Transverse colon (tissue), 4 donors: ENCODE data around the gene GAS2L2. TPM values are rescaled to one million over a fixed set of nuclear protein-coding genes. Genes with fewer than 3 reads are reported as not detected.

ENCODE experiments used
- DNase-seq: peaks from one replicate; pipeline ENCODE4 v3.0.0-alpha.2; 2019
- H3K27ac ChIP-seq, 4 donors: fragments of 200-600 bp; sonication (generic); 2 replicates each; pipeline ENCODE4 v1.5.1; 2016 to 2018; ENCODE audit warnings: inconsistent platforms in 4 of 4
- H3K27me3 ChIP-seq: fragments of 200-600 bp; sonication (generic); 2 replicates; pipeline ENCODE4 v1.5.1; 2017; ENCODE audit warnings: inconsistent platforms
- H3K36me3 ChIP-seq, 4 donors: fragments of 200-600 bp; sonication (generic); 2 replicates each; pipeline ENCODE4 v1.5.1; 2017 to 2019; ENCODE audit warnings: inconsistent platforms in 4 of 4
- H3K4me1 ChIP-seq, 4 donors: fragments of 200-600 bp; sonication (generic); 2 replicates each; pipeline ENCODE4 v1.5.1; 2017 to 2020; ENCODE audit warnings: inconsistent platforms in 4 of 4
- H3K4me3 ChIP-seq, 4 donors: fragments of 200-600 bp; sonication (generic); 1 replicate in 1 of 4; 2 replicates in 3 of 4; pipeline versions ENCODE4 v1.5.1 to v1.6.1; 2017 to 2019; ENCODE audit warnings: inconsistent platforms in 4 of 4
- H3K9me3 ChIP-seq, 2 donors: fragments of 200-600 bp; sonication (generic); 2 replicates each; pipeline ENCODE4 v1.5.1; 2017 to 2019; ENCODE audit warnings: inconsistent platforms in 2 of 2
- CTCF ChIP-seq, 5 experiments: fragments of 200-600 bp in 3 of 5; fragments of 450-650 bp in 2 of 5; sonication (generic) in 3 of 5; IDR thresholded peaks; 1 replicate in 2 of 5; 2 replicates in 3 of 5; pipeline ENCODE4 v1.5.1; 2016 to 2017; ENCODE audit warnings: antibody characterized with exemption in 5 of 5, inconsistent platforms in 3 of 5, mild to moderate bottlenecking in 2 of 5, moderate library complexity in 1 of 5
- EP300 ChIP-seq: sonication (generic); formaldehyde crosslinking; IDR thresholded peaks from one replicate; pipeline ENCODE4 v1.6.1; 2017; ENCODE audit warnings: antibody characterized with exemption, low read depth
- POLR2A ChIP-seq: fragments of 450-650 bp; IDR thresholded peaks from one replicate; pipeline ENCODE4 v1.6.1; 2016; ENCODE audit warnings: antibody characterized with exemption, mild to moderate bottlenecking, moderate library complexity
- POLR2AphosphoS5 ChIP-seq, 3 donors: sonication (generic); formaldehyde crosslinking; IDR thresholded peaks; one replicate each; pipeline ENCODE4 v1.6.1; 2016; ENCODE audit warnings: antibody characterized with exemption in 3 of 3
- WGBS, 2 donors: methylation state at CpG; one replicate each; pipeline ENCODE4 v1.1.5; 2018; ENCODE audit warnings: low coverage in 1 of 2; 5-methylcytosine and 5-hydroxymethylcytosine counted together
- in situ Hi-C, 4 donors: fragments of 200-750 bp; cut with MboI; loops; one replicate each; pipeline versions ENCODE4 v1.15.0 to v1.15.1; 2017; ENCODE audit warnings: low sequenced_read_pairs in 3 of 4, low pct_ligation_motif_present in 1 of 4, low pct_unique_long_range_greater_than_20kb in 1 of 4
- intact Hi-C: fragments of 100-400 bp; cut with DNase I; formaldehyde crosslinking; loops from one replicate; pipeline ENCODE4 v1.15.1; 2023; ENCODE audit warnings: low total_unique reads
- total RNA-seq, 4 donors: library from RNA; depleted of rRNA; stranded (reverse); fragments of >200 nt; gene quantifications; one replicate each; pipeline ENCODE4 v1.1.0, GENCODE V29; 2016

The GAS2L2 gene
- total RNA-seq, 4 donors from 2014 or later, result not detected

- Histone ChIP-seq H3K36me3 (no peaks in the 10 kb centered on the region), H3K27me3 (no peaks in the 10 kb centered on the region), H3K4me1 (peaks cover 9 to 23% (median 19%) of the 10 kb centered on the region in 4 donors), H3K9me3 (no peaks in the 10 kb centered on the region), H3K4me3 (no peak overlapping the region), H3K27ac (no peak overlapping the region)
- in situ Hi-C loops (loop anchor here in 3 of 4 donors (5.0 to 10.0 kb wide), 2 partner anchors 36 to 48 kb away; no protein-coding TSS in a partner anchor), intact Hi-C loops (no loop called here)
- no peak for DNase-seq
- no peak for TF ChIP-seq POLR2A
- TF ChIP-seq CTCF (IDR thresholded peaks at IDR 0.05), result no peak
- 95% methylated on average over 23 of the region's 24 CpGs; no CpG with 5 or more reads in 1 of the 2 donors for WGBS, 2 donors
Observed at GRCh38 chr17:35766489-35766877, 13.4 kb upstream of the GAS2L2 start.

- Histone ChIP-seq H3K36me3 (no peaks in the 10 kb centered on the region), H3K9me3 (no peaks in the 10 kb centered on the region), H3K27me3 (no peaks in the 10 kb centered on the region), H3K4me3 (no peak overlapping the region), H3K4me1 (peaks cover 9 to 23% (median 19%) of the 10 kb centered on the region in 4 donors), H3K27ac (no peak overlapping the region)
- in situ Hi-C loops (loop anchor here in 3 of 4 donors (5.0 to 10.0 kb wide), 2 partner anchors 36 to 49 kb away; no protein-coding TSS in a partner anchor), intact Hi-C loops (no loop called here)
- 60 to 73% methylated on average over 3 to 8 of the region's 8 CpGs for WGBS, 2 donors
- no peak for TF ChIP-seq CTCF (IDR thresholded peaks at IDR 0.05)
- no peak for TF ChIP-seq EP300
- no peak for TF ChIP-seq POLR2AphosphoS5 (IDR thresholded peaks at IDR 0.05)
- TF ChIP-seq POLR2A, result no peak
- DNase-seq, result no peak
Observed at GRCh38 chr17:35765756-35766488, 12.9 kb upstream of the GAS2L2 start.

- H3K36me3 ChIP-seq, result no peaks in the 10 kb centered on the region
- TF ChIP-seq POLR2AphosphoS5 (IDR thresholded peaks at IDR 0.05), result no peak
- no peak for TF ChIP-seq EP300
- no peak for TF ChIP-seq POLR2A
- TF ChIP-seq CTCF (IDR thresholded peaks at IDR 0.05), result no peak
- intact Hi-C loops (no loop called here), in situ Hi-C loops (loop anchor here in 3 of 4 donors (5.0 to 10.0 kb wide), 2 partner anchors 37 to 50 kb away; no protein-coding TSS in a partner anchor)
- no peaks in the 10 kb centered on the region for H3K9me3 ChIP-seq
- no peaks in the 10 kb centered on the region for H3K27me3 ChIP-seq
- H3K4me1 ChIP-seq, result peaks cover 9 to 23% (median 19%) of the 10 kb centered on the region in 4 donors
- WGBS, 2 donors, result 68 to 80% methylated on average over 1 to 11 of the region's 11 CpGs
- H3K27ac ChIP-seq, result peak overlapping the region in 2 of 4 donors; percentile 35 to 74
- H3K4me3 ChIP-seq, result no peak overlapping the region
- DNase-seq, result no peak
Observed at GRCh38 chr17:35765086-35765710, 12.2 kb upstream of the GAS2L2 start.
